GM19023 (cell line): ENCODE results near the gene MX2.

Experiments
- ATAC-seq: cut with Tn5 transposase; IDR thresholded peaks from one replicate; pipeline ENCODE4 v1.9.1; 2021; ENCODE audit warnings: mild to moderate bottlenecking, moderate library complexity; ENCODE audit not compliant: unreplicated experiment

MX2 gene

DNA sequence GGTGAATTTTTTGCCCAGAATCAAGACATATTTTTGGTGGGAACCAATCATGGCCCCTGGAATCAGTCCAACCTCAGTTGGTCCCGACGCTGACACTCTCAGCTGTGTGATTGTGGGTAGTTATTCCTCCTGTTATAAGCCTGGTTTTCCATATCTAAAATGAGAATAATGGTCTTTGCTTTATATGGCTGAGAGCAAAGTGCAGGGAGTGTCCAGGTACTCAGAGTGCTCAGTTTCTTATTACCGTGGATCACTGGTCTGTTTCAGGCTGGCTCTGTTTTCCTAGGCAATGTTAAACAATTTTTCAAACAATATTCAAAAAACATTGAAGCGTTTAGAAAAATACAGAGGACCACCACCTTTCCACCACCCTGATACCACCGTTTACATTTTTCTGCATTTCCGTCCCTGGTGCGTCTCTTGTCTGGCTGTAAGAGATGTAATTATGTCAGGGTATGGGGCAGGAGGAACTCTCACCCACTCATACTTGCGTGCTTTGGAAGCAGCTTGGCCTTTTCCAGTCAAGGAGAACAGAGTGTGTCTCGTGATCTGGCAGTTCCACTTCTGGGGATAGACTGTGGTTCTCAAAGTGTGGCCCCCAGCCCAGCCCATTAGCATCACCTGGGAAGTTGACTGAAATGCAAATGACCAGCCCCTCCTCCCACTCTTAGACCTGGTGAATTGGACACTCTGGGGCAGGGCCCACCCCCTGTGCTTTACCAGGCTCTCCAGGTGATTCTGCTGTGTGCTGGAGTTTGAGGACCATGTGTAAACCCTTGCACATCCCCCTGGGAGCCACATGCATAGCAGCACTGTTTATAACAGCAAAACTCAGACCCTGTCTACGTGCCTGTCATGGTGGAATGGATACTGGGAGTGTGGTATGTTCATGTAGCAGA, 71.0 kb downstream of the MX2 start:
- ATAC-seq: no peak

DNA sequence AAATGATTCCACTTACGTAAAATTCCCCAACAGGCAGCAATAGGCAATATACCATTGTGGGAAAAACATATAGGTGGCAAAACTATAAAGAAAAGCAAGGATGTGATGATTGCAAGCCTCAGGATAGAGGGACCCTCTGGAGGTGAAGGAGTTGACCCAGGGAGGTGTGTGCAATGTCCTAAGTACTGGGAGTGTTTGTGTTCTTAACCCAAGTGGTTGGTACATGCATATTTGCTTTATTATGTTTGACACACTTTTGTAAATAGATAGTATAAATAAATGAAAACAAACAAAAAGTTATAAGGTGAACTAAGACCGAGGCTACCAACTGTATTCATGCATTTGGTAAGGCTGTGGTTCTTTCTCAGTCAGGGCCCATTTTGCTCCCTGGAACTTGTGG, 71.7 kb downstream of the MX2 start:
- ATAC-seq: no peak

DNA sequence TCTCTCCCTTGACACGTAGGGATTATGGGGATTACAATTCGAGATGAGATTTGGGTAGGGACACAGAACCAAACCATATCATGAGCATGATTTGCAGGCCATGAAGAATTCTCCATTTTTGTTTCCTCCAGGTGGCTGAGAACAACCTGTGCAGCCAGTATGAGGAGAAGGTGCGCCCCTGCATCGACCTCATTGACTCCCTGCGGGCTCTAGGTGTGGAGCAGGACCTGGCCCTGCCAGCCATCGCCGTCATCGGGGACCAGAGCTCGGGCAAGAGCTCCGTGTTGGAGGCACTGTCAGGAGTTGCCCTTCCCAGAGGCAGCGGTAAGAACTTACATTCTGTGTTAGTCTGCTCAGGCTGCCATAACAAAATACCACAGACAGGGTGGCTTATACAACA, 73.9 kb downstream of the MX2 start:
- no peak for ATAC-seq

DNA sequence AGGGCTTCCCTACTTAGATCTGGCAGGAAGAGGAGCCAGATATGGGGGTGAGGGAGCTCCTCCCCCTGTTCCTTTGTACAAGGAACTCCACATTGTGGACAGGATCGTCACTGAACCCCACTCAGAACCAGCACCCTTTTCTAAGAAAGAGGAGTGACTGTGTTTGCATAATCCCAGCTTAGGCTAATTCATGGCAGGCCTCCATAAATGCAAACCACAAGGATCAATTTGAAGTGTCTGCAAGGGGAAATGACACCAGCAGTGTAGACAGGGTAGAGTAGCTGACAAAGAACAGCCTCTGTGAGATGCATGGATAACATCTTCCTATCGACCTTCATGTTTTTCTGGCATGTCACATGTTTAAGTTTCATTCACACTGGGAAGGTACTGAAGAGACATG, 75.9 kb downstream of the MX2 start:
- no peak for ATAC-seq

DNA sequence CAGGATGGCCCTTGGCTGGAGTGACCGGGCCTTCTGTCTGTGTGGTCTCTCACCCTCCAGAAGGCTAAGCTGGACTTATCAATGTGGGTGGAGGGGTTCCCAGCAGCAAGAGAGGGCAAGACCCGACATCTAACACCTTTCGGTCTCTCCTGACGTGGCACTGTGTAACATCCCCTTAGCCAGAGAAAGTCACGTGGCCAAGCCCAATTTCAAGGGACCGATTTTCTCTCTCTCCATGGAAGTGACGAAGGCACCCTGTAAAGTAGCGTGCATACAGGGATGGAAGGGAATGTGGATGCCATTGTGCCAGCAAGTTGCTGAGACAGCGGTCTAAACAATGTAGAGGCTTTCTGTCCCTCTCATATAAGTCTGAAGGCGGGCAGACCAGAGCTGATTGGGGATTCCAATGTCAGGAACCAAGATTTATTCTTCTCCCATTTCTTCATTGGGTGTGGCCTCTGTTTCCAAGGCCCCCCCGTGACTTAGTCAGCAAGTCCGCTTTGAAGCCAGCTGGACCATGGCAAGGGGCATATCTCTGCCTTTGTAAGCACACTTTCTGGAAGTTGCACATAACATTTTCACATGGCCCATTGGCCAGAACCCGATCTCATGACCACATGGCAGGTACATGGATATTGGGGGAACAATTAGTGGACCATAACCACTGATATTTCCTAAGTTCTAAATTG, 76.7 kb downstream of the MX2 start:
- no peak for ATAC-seq

DNA sequence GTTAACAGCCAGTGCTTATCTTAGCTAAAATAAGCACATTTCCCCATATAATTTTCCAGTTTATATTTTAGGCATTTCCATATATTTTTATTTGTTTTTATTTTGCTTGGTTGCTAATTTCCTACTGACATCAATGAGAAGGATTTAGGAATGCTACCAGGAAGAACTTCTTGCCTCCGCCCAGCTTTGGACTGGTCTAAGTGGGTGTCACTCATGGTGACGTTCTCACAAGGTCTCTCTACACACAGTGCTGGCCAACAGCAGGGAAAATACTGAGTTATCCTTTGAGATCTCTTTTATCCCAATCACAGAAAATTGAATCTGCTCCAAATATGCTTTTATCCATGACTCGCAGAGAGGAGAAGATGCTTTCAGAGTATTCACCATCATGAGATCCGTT, 77.4 kb downstream of the MX2 start:
- ATAC-seq: no peak

DNA sequence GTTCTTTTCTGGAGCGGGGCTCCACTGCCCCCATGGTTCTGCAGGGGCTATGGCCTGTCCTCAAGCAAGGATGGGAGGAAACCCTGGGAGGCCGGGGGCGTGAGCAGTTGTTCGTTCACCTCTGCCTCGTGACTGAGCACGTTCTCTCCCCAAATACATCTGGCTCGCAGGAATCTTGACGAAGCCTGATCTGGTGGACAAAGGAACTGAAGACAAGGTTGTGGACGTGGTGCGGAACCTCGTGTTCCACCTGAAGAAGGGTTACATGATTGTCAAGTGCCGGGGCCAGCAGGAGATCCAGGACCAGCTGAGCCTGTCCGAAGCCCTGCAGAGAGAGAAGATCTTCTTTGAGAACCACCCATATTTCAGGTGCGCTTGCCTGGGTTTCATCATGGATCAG, 79.7 kb downstream of the MX2 start:
- ATAC-seq: no peak

DNA sequence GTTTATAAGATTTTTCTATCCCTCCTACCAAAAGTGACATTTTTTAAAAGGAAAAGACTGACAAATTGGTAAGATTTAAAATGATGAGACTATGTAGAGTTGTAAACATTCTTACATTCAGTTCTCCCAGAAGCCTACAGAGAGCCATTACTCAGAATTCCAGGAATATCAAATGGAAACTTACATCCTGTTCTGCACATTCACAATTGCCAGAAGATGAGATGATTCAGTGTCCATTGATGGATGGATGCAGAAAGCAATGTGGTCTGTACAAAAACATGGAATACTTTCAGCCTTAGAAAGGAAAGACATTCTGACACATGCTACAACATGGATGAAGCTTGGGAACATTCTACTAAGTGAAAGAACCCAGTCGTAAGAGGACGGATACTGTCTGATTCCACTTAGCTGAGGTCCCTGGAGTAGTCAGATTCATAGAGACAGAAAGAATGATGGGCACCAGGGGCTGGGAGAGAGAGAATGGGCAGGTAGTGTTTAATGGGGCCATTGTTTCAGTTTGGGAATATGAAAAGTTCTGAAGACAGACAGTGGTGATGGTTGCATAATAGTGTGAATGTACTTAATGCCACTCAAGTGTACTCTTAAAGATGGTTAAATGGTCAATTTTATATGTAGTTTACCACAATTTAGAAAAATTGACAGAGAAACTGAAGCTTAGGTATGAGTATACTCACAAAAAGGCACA, 80.8 kb downstream of the MX2 start:
- ATAC-seq: no peak

DNA sequence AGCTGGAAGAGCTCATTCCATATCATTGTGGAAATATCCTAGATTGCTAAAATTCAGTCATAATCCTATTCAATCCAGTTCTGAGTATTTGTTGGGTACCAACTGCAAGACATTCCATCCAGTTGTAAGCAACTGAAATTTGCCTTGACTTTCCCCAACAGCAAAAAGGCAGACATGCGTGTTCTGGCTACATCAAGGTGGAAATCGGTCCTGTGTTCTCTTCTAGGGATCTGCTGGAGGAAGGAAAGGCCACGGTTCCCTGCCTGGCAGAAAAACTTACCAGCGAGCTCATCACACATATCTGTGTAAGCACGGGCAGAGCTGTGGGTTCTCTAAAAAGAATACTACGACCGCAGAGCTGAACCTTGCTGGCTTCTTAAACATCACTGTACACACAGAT, 81.7 kb downstream of the MX2 start:
- no peak for ATAC-seq

DNA sequence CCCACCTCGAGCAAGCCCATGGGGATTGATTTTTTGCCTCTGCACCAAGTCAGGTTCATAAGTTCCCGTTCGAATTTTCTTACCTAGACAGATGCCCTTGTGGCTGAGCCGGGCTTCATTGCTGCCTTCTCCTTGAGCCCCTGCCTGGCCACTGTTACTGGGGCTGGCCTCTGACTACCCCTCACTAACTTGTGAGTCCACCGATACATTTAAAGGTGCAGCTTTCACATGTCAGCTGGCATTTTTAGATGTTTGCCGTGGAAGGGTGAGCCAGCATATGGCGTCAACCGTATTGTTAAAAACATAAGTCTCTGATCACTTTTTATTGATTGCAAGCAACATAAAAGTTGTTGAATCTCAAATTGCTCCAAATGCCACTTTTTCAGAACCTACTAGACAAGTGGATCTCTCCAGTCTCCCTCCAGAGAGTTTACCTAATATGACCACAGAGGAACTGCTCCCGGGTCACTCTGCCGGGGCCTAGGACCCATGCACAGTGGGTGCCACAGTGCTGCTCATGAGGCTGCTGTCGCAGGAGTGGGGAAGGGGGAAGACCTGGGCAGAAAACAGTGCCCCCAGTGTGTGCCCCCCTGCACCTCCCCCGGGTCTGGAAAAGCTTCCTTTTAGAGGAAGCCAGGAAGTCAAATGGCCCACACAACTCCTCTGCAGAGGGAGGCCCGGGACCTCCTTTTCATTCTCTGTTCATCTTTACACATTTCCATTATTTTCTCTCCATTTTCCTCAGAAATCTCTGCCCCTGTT, 83.1 kb downstream of the MX2 start:
- ATAC-seq: no peak

DNA sequence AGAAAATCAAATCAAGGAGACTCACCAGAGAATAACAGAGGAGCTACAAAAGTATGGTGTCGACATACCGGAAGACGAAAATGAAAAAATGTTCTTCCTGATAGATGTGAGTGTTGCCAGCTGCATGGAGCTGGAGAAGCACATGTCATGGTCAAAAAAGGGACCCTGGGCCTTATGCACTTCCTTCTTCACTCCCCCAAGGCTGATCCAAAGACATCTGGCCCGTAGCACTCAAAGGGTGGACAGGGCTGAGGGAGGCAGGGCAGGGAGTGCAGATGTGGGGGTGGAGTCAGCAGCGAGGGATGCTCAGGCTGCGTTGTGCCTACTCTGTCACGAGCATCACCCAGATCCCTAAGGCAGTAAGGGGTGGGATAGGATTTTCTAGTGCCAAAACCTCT, 83.6 kb downstream of the MX2 start:
- no peak for ATAC-seq

DNA sequence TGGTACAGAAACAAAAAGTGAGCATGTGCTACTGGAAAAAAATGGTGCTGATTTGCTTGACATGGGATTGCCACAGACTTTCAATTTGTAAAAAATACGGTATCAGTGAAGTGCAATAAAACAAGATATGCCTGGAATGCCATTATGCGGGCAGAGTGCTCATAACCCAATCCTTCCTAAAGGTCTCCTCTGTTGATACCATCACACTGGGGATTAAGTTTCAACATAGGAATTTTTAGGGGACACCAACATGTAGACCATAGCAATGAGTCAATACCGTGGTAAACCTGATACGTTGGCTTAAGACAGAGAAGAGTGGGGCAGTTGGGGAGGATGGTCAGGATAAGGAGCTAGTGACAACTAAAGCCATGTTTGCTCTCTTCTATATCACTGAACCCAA, 84.8 kb downstream of the MX2 start:
- no peak for ATAC-seq

DNA sequence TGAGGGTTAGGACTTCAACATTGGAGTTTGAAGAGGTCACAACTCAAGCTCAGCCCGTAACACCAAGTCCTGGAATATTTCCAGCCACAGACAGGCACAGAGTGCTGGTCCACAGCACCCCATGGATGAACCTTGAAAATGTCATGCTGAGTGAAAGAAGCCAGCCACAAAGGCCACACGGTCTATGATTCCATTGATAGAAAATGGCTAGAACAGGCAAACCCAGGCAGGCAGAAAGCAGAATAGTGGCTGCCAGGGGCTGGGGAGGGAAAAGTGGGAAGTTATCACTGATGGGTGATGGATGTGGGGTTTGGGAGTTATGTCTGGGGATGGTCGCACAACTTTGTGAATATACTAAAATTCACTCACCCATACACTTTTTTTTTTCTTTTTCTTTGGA, 85.5 kb downstream of the MX2 start:
- no peak for ATAC-seq

DNA sequence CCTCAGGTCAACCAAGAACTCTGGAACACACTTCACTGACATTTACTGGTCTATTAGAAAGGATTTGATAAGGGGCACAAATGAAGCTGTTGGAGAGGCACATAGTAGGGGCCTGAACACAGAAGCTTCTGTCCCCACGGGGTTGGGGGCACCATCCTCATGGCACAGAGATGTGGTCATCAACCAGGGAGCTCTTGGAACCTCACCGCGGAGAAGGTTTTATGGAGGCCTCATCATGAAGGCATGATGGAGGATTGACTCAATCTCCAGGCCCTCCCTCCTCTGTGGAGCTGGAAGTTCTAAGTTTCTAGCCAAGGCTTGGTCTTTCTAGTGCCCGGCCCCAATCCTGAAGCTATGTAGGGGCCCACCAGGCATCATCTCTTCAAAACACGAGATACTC, 87.8 kb downstream of the MX2 start:
- ATAC-seq: no peak

DNA sequence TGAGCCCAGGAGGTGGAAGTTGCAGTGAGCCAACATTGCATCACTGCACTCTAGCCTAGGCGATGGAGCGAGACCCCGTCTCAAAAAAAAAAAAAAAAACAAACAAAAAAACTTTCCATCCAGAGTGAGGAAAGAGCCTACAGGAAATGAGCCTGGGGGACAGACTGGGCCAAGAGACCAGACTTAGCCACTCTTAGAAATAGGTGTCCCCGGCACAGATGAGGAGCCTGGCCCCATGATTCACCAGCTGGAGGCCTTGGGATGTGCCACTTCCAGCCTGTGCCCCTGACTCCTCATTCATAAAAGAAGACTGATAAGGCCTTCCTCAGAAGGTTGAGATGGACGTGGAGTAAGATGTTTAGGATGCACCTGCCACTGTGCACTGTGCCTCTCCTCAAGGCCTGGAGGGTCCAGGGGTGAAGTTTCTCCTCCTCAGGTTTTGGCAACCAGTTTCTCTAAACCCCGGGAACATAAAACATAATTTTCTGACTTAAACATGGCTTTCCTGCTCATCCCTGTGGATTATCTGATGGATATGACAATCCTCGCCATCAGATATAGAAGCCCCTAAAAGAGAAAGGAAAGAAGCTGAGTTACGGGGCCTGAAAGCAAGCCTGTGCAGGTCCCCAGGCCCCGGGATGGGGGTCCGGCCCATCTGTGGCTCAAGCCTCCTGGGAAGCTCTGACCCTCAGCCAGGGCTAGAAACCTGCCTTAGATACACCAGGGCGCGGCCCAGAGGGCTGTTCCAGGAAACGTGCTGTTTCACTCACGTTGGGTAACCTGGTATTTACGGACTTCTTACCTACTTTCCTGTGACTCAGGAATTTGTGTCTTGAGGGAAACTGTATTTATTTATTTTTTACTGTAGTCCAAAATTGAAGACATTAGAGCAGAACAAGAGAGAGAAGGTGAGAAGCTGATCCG, 90.2 kb downstream of the MX2 start:
- ATAC-seq: no peak

DNA sequence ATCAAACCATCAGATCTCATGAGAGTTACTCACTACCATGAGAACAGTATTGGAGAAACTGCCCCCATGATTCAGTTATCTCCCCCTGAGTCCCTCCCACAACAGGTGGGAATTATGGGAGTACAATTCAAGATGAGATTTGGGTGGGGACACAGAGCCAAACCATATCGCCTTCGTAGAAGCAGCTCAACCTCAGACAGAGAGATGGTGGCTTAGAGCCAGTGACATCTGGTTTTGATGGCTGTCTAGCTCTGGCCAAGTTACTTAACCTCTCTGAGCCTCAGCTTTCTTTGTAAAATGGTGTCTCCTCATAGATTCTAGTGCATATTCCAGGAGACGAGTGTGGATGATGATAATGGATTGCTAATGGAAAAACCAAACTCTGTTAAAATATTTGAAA, 91.4 kb downstream of the MX2 start:
- no peak for ATAC-seq

DNA sequence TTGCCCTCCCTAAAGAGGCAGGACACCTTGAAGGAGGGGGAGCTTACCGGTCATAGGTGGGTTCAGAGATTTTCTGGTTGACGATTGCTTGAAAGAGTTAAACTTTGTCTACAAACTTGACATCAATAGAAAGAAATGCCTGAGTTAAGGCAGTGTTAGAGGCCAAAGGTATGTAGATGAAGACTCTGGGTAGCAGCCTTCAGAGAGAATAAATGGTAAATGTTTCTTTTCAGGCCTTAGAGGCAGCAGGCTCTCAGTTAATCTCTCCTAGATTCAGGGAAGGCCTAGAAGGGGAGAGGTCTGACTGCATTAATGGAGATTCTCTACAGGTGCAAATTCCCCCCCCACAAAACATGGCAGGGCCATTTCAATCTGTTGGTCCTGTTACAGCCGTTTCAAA, 91.9 kb downstream of the MX2 start:
- ATAC-seq: no peak

DNA sequence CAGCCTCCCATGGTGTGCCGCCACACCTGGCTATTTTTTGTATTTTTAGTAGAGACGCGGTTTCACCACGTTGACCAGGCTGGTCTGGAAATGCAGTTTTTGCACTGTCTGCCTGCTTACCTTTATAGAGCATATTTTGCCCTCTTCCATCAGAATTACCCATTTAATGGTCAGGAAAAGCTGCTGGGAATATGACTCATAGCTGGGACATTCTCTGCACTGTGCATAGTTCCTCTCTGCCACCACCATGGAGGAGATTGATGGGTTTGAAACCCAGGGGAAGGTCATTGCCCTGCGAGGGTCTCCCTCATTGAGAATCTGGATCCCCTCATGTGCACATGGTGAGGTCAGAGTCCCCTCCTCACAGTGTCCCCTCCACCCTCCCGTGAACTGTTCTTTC, 96.3 kb downstream of the MX2 start:
- no peak for ATAC-seq

DNA sequence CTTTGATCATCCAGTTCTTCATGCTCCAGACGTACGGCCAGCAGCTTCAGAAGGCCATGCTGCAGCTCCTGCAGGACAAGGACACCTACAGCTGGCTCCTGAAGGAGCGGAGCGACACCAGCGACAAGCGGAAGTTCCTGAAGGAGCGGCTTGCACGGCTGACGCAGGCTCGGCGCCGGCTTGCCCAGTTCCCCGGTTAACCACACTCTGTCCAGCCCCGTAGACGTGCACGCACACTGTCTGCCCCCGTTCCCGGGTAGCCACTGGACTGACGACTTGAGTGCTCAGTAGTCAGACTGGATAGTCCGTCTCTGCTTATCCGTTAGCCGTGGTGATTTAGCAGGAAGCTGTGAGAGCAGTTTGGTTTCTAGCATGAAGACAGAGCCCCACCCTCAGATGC, 96.7 kb downstream of the MX2 start:
- no peak for ATAC-seq
